ENCODE results near the gene CCM2.

Gene CCM2

GRCh38 chr7:45065031-45065995 lies 65.3 kb downstream of the CCM2 start:
- no peak for DNase-seq
- Histone ChIP-seq H3K4me3 (ENCODE audit: insufficient read depth, low read depth, low read length, poor library complexity, severe bottlenecking) (no peak overlapping the region), H3K9me3 (ENCODE audit: control insufficient read depth, low read length) (no peaks in the 10 kb centered on the region), H3K27ac (ENCODE audit: insufficient read depth, low read length, poor library complexity, severe bottlenecking) (no peak overlapping the region), H3K4me1 (ENCODE audit: control insufficient read depth, insufficient read depth, low read length, poor library complexity, severe bottlenecking) (peaks cover 13% of the 10 kb centered on the region), H3K36me3 (ENCODE audit: control insufficient read depth, insufficient read depth, low read length) (peaks cover 71% of the 10 kb centered on the region), H3K27me3 (replicated peaks; ENCODE audit: control insufficient read depth, insufficient read depth, low read length, poor library complexity, severe bottlenecking) (no peaks in the 10 kb centered on the region)

GRCh38 chr7:45066409-45066808 lies 66.4 kb downstream of the CCM2 start:
- DNase-seq = no peak
- Histone ChIP-seq H3K27me3 (replicated peaks; ENCODE audit: control insufficient read depth, insufficient read depth, low read length, poor library complexity, severe bottlenecking) (no peaks in the 10 kb centered on the region), H3K9me3 (ENCODE audit: control insufficient read depth, low read length) (no peaks in the 10 kb centered on the region), H3K27ac (ENCODE audit: insufficient read depth, low read length, poor library complexity, severe bottlenecking) (no peak overlapping the region), H3K4me1 (ENCODE audit: control insufficient read depth, insufficient read depth, low read length, poor library complexity, severe bottlenecking) (peaks cover 6% of the 10 kb centered on the region), H3K4me3 (ENCODE audit: insufficient read depth, low read depth, low read length, poor library complexity, severe bottlenecking) (no peak overlapping the region), H3K36me3 (ENCODE audit: control insufficient read depth, insufficient read depth, low read length) (peaks cover 81% of the 10 kb centered on the region)

GRCh38 chr7:45067582-45067981 lies 67.6 kb downstream of the CCM2 start:
- Histone ChIP-seq H3K27ac (ENCODE audit: insufficient read depth, low read length, poor library complexity, severe bottlenecking) (no peak overlapping the region), H3K27me3 (replicated peaks; ENCODE audit: control insufficient read depth, insufficient read depth, low read length, poor library complexity, severe bottlenecking) (no peaks in the 10 kb centered on the region), H3K36me3 (ENCODE audit: control insufficient read depth, insufficient read depth, low read length) (peaks cover 84% of the 10 kb centered on the region), H3K9me3 (ENCODE audit: control insufficient read depth, low read length) (no peaks in the 10 kb centered on the region), H3K4me1 (ENCODE audit: control insufficient read depth, insufficient read depth, low read length, poor library complexity, severe bottlenecking) (no peaks in the 10 kb centered on the region), H3K4me3 (ENCODE audit: insufficient read depth, low read depth, low read length, poor library complexity, severe bottlenecking) (no peak overlapping the region)
- DNase-seq = no peak

GRCh38 chr7:45068236-45069023 lies 68.4 kb downstream of the CCM2 start:
- H3K4me1 ChIP-seq (ENCODE audit: control insufficient read depth, insufficient read depth, low read length, poor library complexity, severe bottlenecking) = no peaks in the 10 kb centered on the region
- no peaks in the 10 kb centered on the region for H3K9me3 ChIP-seq (ENCODE audit: control insufficient read depth, low read length)
- H3K27ac ChIP-seq (ENCODE audit: insufficient read depth, low read length, poor library complexity, severe bottlenecking) = no peak overlapping the region
- H3K27me3 ChIP-seq (replicated peaks; ENCODE audit: control insufficient read depth, insufficient read depth, low read length, poor library complexity, severe bottlenecking) = no peaks in the 10 kb centered on the region
- H3K4me3 ChIP-seq (ENCODE audit: insufficient read depth, low read depth, low read length, poor library complexity, severe bottlenecking) = no peak overlapping the region
- H3K36me3 ChIP-seq (ENCODE audit: control insufficient read depth, insufficient read depth, low read length) = peaks cover 89% of the 10 kb centered on the region
- DNase-seq = no peak

GRCh38 chr7:45069444-45070253 lies 69.6 kb downstream of the CCM2 start:
- H3K9me3 ChIP-seq (ENCODE audit: control insufficient read depth, low read length) = no peaks in the 10 kb centered on the region
- H3K27me3 ChIP-seq (replicated peaks; ENCODE audit: control insufficient read depth, insufficient read depth, low read length, poor library complexity, severe bottlenecking) = no peaks in the 10 kb centered on the region
- peaks cover 89% of the 10 kb centered on the region for H3K36me3 ChIP-seq (ENCODE audit: control insufficient read depth, insufficient read depth, low read length)
- no peak overlapping the region for H3K4me3 ChIP-seq (ENCODE audit: insufficient read depth, low read depth, low read length, poor library complexity, severe bottlenecking)
- H3K4me1 ChIP-seq (ENCODE audit: control insufficient read depth, insufficient read depth, low read length, poor library complexity, severe bottlenecking) = no peaks in the 10 kb centered on the region
- H3K27ac ChIP-seq (ENCODE audit: insufficient read depth, low read length, poor library complexity, severe bottlenecking) = no peak overlapping the region
- DNase-seq = no peak

GRCh38 chr7:45070254-45070642 lies 70.2 kb downstream of the CCM2 start:
- peaks cover 89% of the 10 kb centered on the region for H3K36me3 ChIP-seq (ENCODE audit: control insufficient read depth, insufficient read depth, low read length)
- no peak overlapping the region for H3K4me3 ChIP-seq (ENCODE audit: insufficient read depth, low read depth, low read length, poor library complexity, severe bottlenecking)
- H3K27ac ChIP-seq (ENCODE audit: insufficient read depth, low read length, poor library complexity, severe bottlenecking) = no peak overlapping the region
- H3K4me1 ChIP-seq (ENCODE audit: control insufficient read depth, insufficient read depth, low read length, poor library complexity, severe bottlenecking) = no peaks in the 10 kb centered on the region
- DNase-seq = no peak
- no peaks in the 10 kb centered on the region for H3K9me3 ChIP-seq (ENCODE audit: control insufficient read depth, low read length)
- no peaks in the 10 kb centered on the region for H3K27me3 ChIP-seq (replicated peaks; ENCODE audit: control insufficient read depth, insufficient read depth, low read length, poor library complexity, severe bottlenecking)

GRCh38 chr7:45071528-45071927 lies 71.5 kb downstream of the CCM2 start:
- H3K27ac ChIP-seq (ENCODE audit: insufficient read depth, low read length, poor library complexity, severe bottlenecking) = no peak overlapping the region
- H3K9me3 ChIP-seq (ENCODE audit: control insufficient read depth, low read length) = no peaks in the 10 kb centered on the region
- H3K4me1 ChIP-seq (ENCODE audit: control insufficient read depth, insufficient read depth, low read length, poor library complexity, severe bottlenecking) = no peaks in the 10 kb centered on the region
- H3K27me3 ChIP-seq (replicated peaks; ENCODE audit: control insufficient read depth, insufficient read depth, low read length, poor library complexity, severe bottlenecking) = no peaks in the 10 kb centered on the region
- DNase-seq = no peak
- peaks cover 89% of the 10 kb centered on the region for H3K36me3 ChIP-seq (ENCODE audit: control insufficient read depth, insufficient read depth, low read length)
- no peak overlapping the region for H3K4me3 ChIP-seq (ENCODE audit: insufficient read depth, low read depth, low read length, poor library complexity, severe bottlenecking)

- Histone ChIP-seq H3K4me3 (ENCODE audit: insufficient read depth, low read depth, low read length, poor library complexity, severe bottlenecking) (no peak overlapping the region), H3K27ac (ENCODE audit: insufficient read depth, low read length, poor library complexity, severe bottlenecking) (no peak overlapping the region), H3K4me1 (ENCODE audit: control insufficient read depth, insufficient read depth, low read length, poor library complexity, severe bottlenecking) (no peaks in the 10 kb centered on the region), H3K9me3 (ENCODE audit: control insufficient read depth, low read length) (no peaks in the 10 kb centered on the region), H3K36me3 (ENCODE audit: control insufficient read depth, insufficient read depth, low read length) (peaks cover 94% of the 10 kb centered on the region), H3K27me3 (replicated peaks; ENCODE audit: control insufficient read depth, insufficient read depth, low read length, poor library complexity, severe bottlenecking) (no peaks in the 10 kb centered on the region)
- DNase-seq = no peak
These were observed 72.4 kb downstream of the CCM2 start for GRCh38 chr7:45072131-45073030.
